GM12892 (cell line): ENCODE data around the gene RPS14.
A peak's percentile ranks its signal among the peaks of the same experiment; 100 is the strongest.

Experiments
- POLR2A ChIP-seq: IDR thresholded peaks from 2 replicates; pipeline ENCODE4 v1.6.1; 2011; ENCODE audit warnings: low read depth, low read length, control low read depth
- POLR2AphosphoS5 ChIP-seq: IDR thresholded peaks from 2 replicates; pipeline ENCODE4 v1.6.1; 2011; ENCODE audit warnings: low read depth, low read length, control low read depth
- TAF1 ChIP-seq: IDR thresholded peaks from 2 replicates; pipeline ENCODE4 v1.6.1; 2011; ENCODE audit warnings: low read depth, mild to moderate bottlenecking, control low read depth, low read length, borderline replicate concordance

DNA sequence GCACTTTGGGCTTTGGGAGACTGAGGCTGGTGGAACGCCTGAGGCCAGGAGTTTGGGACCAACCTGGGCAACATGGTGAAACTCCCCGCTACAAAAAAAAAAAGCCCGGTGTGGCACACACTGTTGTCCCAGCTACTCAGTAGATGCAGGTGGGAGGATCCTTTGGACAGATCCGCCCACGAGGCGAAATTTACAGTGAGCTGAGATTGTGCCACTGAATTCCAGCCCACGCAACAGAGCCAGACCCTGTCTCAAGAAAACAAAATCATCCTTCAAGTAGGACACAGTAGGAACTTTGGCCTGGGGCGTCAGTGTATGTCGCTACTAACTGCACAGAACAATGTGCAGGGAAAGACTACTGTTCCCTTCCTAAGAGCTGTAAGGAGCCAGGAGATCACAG is 4.8 kb downstream of the RPS14 start:
- TF ChIP-seq POLR2A (no peak), TAF1 (no peak), POLR2AphosphoS5 (0 out of 2 replicates have a peak, but pooled peaks have one; percentile 30)
